Measurements from ENCODE around the gene MBD3L2.

DNA sequence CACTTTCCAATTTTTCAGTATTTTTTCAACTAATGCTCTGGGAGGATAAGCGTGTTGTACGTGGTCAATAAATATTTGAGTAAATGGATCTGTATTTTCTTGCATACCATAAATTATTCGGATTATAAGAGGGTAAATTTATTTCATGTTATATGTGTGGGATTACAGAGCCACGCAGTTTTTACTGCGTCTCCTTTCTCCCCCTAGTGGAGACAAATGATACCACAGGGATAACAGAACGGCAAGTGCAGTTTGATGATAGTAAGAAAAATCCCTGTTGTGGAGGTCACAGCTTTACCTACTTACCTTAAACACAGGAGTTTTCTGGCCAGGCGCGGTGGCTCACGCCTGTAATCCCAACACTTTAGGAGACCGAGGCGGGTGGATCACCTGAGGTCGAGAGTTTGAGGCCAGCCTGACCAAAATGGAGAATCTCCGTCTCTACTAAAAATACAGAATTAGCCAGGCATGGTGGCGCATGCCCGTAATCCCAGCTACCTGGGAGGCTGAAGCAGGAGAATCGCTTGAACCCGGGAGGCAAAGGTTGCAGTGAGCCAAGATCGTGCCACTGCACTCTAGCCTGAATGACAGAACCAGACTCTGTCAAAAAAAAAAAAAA lies 44.7 kb upstream of the MBD3L2 start:
- TF ChIP-seq POLR2A (IDR thresholded peaks at IDR 0.05): no peak
- TF ChIP-seq, protein P1, sequence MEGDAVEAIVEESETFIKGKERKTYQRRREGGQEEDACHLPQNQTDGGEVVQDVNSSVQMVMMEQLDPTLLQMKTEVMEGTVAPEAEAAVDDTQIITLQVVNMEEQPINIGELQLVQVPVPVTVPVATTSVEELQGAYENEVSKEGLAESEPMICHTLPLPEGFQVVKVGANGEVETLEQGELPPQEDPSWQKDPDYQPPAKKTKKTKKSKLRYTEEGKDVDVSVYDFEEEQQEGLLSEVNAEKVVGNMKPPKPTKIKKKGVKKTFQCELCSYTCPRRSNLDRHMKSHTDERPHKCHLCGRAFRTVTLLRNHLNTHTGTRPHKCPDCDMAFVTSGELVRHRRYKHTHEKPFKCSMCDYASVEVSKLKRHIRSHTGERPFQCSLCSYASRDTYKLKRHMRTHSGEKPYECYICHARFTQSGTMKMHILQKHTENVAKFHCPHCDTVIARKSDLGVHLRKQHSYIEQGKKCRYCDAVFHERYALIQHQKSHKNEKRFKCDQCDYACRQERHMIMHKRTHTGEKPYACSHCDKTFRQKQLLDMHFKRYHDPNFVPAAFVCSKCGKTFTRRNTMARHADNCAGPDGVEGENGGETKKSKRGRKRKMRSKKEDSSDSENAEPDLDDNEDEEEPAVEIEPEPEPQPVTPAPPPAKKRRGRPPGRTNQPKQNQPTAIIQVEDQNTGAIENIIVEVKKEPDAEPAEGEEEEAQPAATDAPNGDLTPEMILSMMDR (IDR thresholded peaks at IDR 0.05): no peak
